ENCODE results near the gene KCNJ1.

Gene KCNJ1

DNA sequence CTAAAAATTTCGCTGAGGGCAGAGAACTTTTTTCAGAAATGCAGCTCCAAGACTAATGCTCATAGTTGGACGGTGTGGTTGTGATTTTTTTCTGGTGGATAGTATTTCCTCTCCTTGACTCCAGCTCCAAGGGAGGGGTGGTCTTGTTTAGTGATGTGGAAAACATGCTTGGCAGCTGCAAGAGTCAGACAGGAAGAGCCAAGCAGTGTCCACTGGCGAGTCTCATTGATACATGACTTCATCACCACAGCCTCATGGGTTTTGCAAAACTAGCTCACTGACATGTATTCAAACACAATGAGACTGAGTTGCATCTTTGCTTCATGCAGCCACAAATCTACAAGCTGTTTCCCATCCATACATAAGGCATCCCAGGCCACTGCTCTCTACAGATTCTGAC, 7.3 kb upstream of the KCNJ1 start:
- Histone ChIP-seq H3K23ac (ENCODE audit: low read length) (no peak overlapping the region), H3K9ac (ENCODE audit: low read length) (no peak overlapping the region), H2AK5ac (ENCODE audit: low read length) (no peak overlapping the region), H3K4me3 (ENCODE audit: low read length) (no peak overlapping the region), H3K36me3 (ENCODE audit: control insufficient read depth, insufficient read depth, low read length) (no peaks in the 10 kb centered on the region), H2BK15ac (replicated peaks; ENCODE audit: low read depth) (no peak overlapping the region), H3K27me3 (ENCODE audit: insufficient read depth, low read length, poor library complexity) (no peaks in the 10 kb centered on the region), H4K5ac (ENCODE audit: low read length) (no peak overlapping the region), H2BK5ac (ENCODE audit: low read length) (no peak overlapping the region), H3K18ac (ENCODE audit: low read length) (no peak overlapping the region), H3K79me1 (ENCODE audit: low read length) (no peaks in the 10 kb centered on the region), H3K4me1 (ENCODE audit: control insufficient read depth, low read depth, low read length) (peaks cover 6% of the 10 kb centered on the region), H3K79me2 (ENCODE audit: control insufficient read depth, insufficient read depth, low read length) (no peaks in the 10 kb centered on the region), H2BK120ac (ENCODE audit: low read depth, low read length) (no peak overlapping the region), H3K4ac (ENCODE audit: low read depth, low read length) (no peak overlapping the region), H3K27ac (ENCODE audit: low read depth, low read length) (no peak overlapping the region), H3K4me2 (ENCODE audit: low read length) (no peak overlapping the region), H4K8ac (ENCODE audit: low read depth, low read length) (no peak overlapping the region), H3K56ac (ENCODE audit: low read length) (no peak overlapping the region)
- no peak for DNase-seq
- WGBS (ENCODE audit: extremely low coverage, insufficient coverage, low lambda C conversion rate), result no CpG with 5 or more reads among the region's 3 CpGs

GRCh38 chr11:128872594-128872993, 5.5 kb upstream of the KCNJ1 start:
- H2BK120ac ChIP-seq (ENCODE audit: low read depth, low read length), result no peak overlapping the region
- H3K79me2 ChIP-seq (ENCODE audit: control insufficient read depth, insufficient read depth, low read length), result no peaks in the 10 kb centered on the region
- no peak overlapping the region for H3K27ac ChIP-seq (ENCODE audit: low read depth, low read length)
- H3K56ac ChIP-seq (ENCODE audit: low read length), result peak overlapping the region; percentile 30
- H3K9ac ChIP-seq (ENCODE audit: low read length), result no peak overlapping the region
- H2AK5ac ChIP-seq (ENCODE audit: low read length), result no peak overlapping the region
- no peak overlapping the region for H4K8ac ChIP-seq (ENCODE audit: low read depth, low read length)
- no peak overlapping the region for H3K18ac ChIP-seq (ENCODE audit: low read length)
- no peak overlapping the region for H3K4ac ChIP-seq (ENCODE audit: low read depth, low read length)
- no peak overlapping the region for H2BK15ac ChIP-seq (replicated peaks; ENCODE audit: low read depth)
- no peak overlapping the region for H4K5ac ChIP-seq (ENCODE audit: low read length)
- no peak overlapping the region for H3K4me3 ChIP-seq (ENCODE audit: low read length)
- no peaks in the 10 kb centered on the region for H3K36me3 ChIP-seq (ENCODE audit: control insufficient read depth, insufficient read depth, low read length)
- WGBS (ENCODE audit: extremely low coverage, insufficient coverage, low lambda C conversion rate), result no CpG with 5 or more reads among the region's 3 CpGs
- no peaks in the 10 kb centered on the region for H3K27me3 ChIP-seq (ENCODE audit: insufficient read depth, low read length, poor library complexity)
- H3K4me1 ChIP-seq (ENCODE audit: control insufficient read depth, low read depth, low read length), result peaks cover 6% of the 10 kb centered on the region
- H3K79me1 ChIP-seq (ENCODE audit: low read length), result no peaks in the 10 kb centered on the region
- no peak for DNase-seq
- H3K4me2 ChIP-seq (ENCODE audit: low read length), result no peak overlapping the region
- no peak overlapping the region for H3K23ac ChIP-seq (ENCODE audit: low read length)
- no peak overlapping the region for H2BK5ac ChIP-seq (ENCODE audit: low read length)

DNA sequence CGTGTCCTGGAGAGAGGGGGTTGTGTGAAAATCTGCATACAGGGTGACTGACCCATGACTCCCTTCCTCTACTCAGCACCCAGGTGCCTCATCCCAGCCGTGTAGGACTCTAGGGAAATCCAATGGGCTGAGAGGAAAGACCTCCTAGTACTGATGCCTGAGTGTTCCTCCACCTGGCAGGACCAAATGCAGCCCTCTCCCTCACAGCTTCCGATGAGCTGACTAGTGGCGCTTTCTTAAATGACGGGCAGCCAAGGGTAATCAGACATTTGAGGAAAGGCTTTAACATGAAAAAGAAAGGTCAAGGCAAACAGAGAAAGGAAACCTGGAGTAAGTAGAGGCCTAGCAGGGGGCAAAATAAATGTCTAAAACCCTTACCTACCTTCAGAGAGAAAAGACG, 5.0 kb upstream of the KCNJ1 start:
- no peak overlapping the region for H3K56ac ChIP-seq (ENCODE audit: low read length)
- no CpG with 5 or more reads among the region's 6 CpGs for WGBS (ENCODE audit: extremely low coverage, insufficient coverage, low lambda C conversion rate)
- no peak overlapping the region for H3K23ac ChIP-seq (ENCODE audit: low read length)
- DNase-seq, result no peak
- H3K18ac ChIP-seq (ENCODE audit: low read length), result no peak overlapping the region
- no peak overlapping the region for H2BK5ac ChIP-seq (ENCODE audit: low read length)
- no peak overlapping the region for H4K5ac ChIP-seq (ENCODE audit: low read length)
- H3K79me2 ChIP-seq (ENCODE audit: control insufficient read depth, insufficient read depth, low read length), result no peaks in the 10 kb centered on the region
- H3K4ac ChIP-seq (ENCODE audit: low read depth, low read length), result no peak overlapping the region
- H4K8ac ChIP-seq (ENCODE audit: low read depth, low read length), result no peak overlapping the region
- peaks cover 6% of the 10 kb centered on the region for H3K4me1 ChIP-seq (ENCODE audit: control insufficient read depth, low read depth, low read length)
- H3K27ac ChIP-seq (ENCODE audit: low read depth, low read length), result no peak overlapping the region
- H3K4me3 ChIP-seq (ENCODE audit: low read length), result no peak overlapping the region
- no peak overlapping the region for H3K4me2 ChIP-seq (ENCODE audit: low read length)
- no peak overlapping the region for H3K9ac ChIP-seq (ENCODE audit: low read length)
- H2AK5ac ChIP-seq (ENCODE audit: low read length), result no peak overlapping the region
- H3K36me3 ChIP-seq (ENCODE audit: control insufficient read depth, insufficient read depth, low read length), result no peaks in the 10 kb centered on the region
- H2BK15ac ChIP-seq (replicated peaks; ENCODE audit: low read depth), result no peak overlapping the region
- H3K79me1 ChIP-seq (ENCODE audit: low read length), result no peaks in the 10 kb centered on the region
- H3K27me3 ChIP-seq (ENCODE audit: insufficient read depth, low read length, poor library complexity), result no peaks in the 10 kb centered on the region
- H2BK120ac ChIP-seq (ENCODE audit: low read depth, low read length), result no peak overlapping the region

DNA sequence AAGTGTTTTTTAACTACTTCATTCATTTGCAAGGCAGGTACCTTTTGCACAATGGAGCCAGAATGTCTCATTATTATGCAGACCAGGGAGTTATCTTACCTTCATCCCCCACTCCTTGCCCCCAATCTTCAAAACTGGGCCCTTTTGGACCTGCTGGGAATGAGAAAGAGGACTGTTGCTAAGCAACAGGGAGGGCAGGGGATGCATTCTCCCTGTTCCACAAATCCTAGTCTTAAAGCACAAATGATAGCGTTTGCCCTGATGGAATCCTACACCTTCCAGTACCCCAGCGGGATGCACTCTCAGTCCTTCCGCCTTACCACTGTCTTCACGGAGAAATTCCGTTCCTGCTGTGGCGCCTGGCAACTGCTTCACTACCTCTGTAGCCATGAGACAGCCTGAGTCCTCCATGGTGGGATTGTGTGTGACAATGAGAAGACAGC, 4.1 kb upstream of the KCNJ1 start:
- no peaks in the 10 kb centered on the region for H3K79me2 ChIP-seq (ENCODE audit: control insufficient read depth, insufficient read depth, low read length)
- H3K4me2 ChIP-seq (ENCODE audit: low read length), result no peak overlapping the region
- H3K36me3 ChIP-seq (ENCODE audit: control insufficient read depth, insufficient read depth, low read length), result no peaks in the 10 kb centered on the region
- H2BK15ac ChIP-seq (replicated peaks; ENCODE audit: low read depth), result no peak overlapping the region
- H3K4me1 ChIP-seq (ENCODE audit: control insufficient read depth, low read depth, low read length), result peaks cover 6% of the 10 kb centered on the region
- no peak overlapping the region for H3K4ac ChIP-seq (ENCODE audit: low read depth, low read length)
- H3K18ac ChIP-seq (ENCODE audit: low read length), result no peak overlapping the region
- H3K23ac ChIP-seq (ENCODE audit: low read length), result no peak overlapping the region
- peak; percentile 89 for DNase-seq
- no peak overlapping the region for H4K8ac ChIP-seq (ENCODE audit: low read depth, low read length)
- no peak overlapping the region for H2BK120ac ChIP-seq (ENCODE audit: low read depth, low read length)
- H3K27ac ChIP-seq (ENCODE audit: low read depth, low read length), result no peak overlapping the region
- H2AK5ac ChIP-seq (ENCODE audit: low read length), result no peak overlapping the region
- no peak overlapping the region for H3K56ac ChIP-seq (ENCODE audit: low read length)
- H3K9ac ChIP-seq (ENCODE audit: low read length), result no peak overlapping the region
- WGBS (ENCODE audit: extremely low coverage, insufficient coverage, low lambda C conversion rate), result no CpG with 5 or more reads among the region's 6 CpGs
- H3K79me1 ChIP-seq (ENCODE audit: low read length), result no peaks in the 10 kb centered on the region
- H3K27me3 ChIP-seq (ENCODE audit: insufficient read depth, low read length, poor library complexity), result no peaks in the 10 kb centered on the region
- no peak overlapping the region for H2BK5ac ChIP-seq (ENCODE audit: low read length)
- H4K5ac ChIP-seq (ENCODE audit: low read length), result no peak overlapping the region
- no peak overlapping the region for H3K4me3 ChIP-seq (ENCODE audit: low read length)

DNA sequence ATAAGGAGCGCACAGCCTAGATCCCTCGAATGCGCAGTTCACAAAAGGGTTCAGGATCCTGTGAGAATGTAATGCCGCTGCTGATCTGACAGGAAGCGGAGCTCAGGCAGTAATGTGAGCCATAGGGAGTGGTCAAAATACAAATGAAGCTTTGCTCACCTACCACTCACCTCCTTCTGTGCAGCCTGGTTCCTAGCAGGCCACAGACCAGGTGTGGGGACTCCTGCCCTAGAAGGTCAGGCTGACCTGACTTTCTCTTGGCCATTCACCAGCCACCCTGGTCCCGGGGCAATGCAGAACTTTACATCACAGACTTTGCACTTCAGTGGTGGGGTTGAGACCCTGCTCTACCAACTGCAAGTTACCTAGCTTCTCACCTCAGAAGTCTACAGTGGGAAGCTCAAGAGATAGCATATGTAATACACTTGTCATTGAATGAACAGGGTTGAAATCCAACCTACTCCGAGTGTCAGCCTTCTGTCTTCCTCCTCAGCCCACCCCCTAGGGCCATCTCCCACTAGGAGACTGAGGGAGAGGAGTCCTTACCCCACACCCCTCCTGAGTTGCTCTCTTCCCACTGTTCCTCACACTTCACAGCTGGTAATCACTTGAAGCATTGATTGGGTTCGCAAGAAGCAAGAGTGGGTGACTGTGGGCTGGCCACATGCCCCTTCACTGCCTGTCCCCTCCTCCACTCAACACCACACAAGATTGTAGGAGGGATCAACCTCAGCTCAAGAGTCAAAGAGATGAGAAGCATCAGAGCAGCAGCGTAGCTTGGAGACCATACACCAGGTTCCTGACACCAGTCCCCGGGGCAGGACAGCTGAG, 2.0 kb upstream of the KCNJ1 start:
- H3K27me3 ChIP-seq (ENCODE audit: insufficient read depth, low read length, poor library complexity), result no peaks in the 10 kb centered on the region
- no peak overlapping the region for H3K4ac ChIP-seq (ENCODE audit: low read depth, low read length)
- no peak overlapping the region for H3K9ac ChIP-seq (ENCODE audit: low read length)
- no peak overlapping the region for H3K18ac ChIP-seq (ENCODE audit: low read length)
- H3K79me2 ChIP-seq (ENCODE audit: control insufficient read depth, insufficient read depth, low read length), result no peaks in the 10 kb centered on the region
- H3K27ac ChIP-seq (ENCODE audit: low read depth, low read length), result no peak overlapping the region
- H3K4me3 ChIP-seq (ENCODE audit: low read length), result no peak overlapping the region
- DNase-seq, result no peak
- no peak overlapping the region for H3K4me2 ChIP-seq (ENCODE audit: low read length)
- no peaks in the 10 kb centered on the region for H3K79me1 ChIP-seq (ENCODE audit: low read length)
- H4K5ac ChIP-seq (ENCODE audit: low read length), result no peak overlapping the region
- H2BK120ac ChIP-seq (ENCODE audit: low read depth, low read length), result no peak overlapping the region
- no peak overlapping the region for H2AK5ac ChIP-seq (ENCODE audit: low read length)
- H2BK5ac ChIP-seq (ENCODE audit: low read length), result no peak overlapping the region
- H4K8ac ChIP-seq (ENCODE audit: low read depth, low read length), result no peak overlapping the region
- H3K36me3 ChIP-seq (ENCODE audit: control insufficient read depth, insufficient read depth, low read length), result no peaks in the 10 kb centered on the region
- H2BK15ac ChIP-seq (replicated peaks; ENCODE audit: low read depth), result no peak overlapping the region
- peaks cover 6% of the 10 kb centered on the region for H3K4me1 ChIP-seq (ENCODE audit: control insufficient read depth, low read depth, low read length)
- no peak overlapping the region for H3K56ac ChIP-seq (ENCODE audit: low read length)
- no peak overlapping the region for H3K23ac ChIP-seq (ENCODE audit: low read length)
- WGBS (ENCODE audit: extremely low coverage, insufficient coverage, low lambda C conversion rate), result no CpG with 5 or more reads among the region's 10 CpGs

DNA sequence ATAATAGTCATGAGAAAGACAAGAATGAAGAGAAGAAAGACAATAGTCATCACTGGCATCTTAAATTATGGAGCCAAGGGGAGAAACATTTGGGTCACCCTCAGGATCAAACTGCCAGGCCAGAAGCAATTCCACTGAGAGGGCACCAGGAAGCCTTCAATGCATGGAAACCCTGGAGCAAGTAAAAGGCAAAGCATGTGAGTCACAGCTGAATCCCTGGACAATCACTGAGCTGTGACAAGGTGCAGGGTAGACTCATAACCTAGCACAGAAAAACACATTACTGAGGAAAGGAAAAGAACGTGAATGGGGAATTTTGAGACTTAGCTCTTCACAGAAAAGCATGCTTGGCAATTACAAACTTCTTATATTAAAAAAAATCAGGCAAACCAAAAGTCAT, 1.6 kb downstream of the KCNJ1 start:
- Histone ChIP-seq H3K56ac (ENCODE audit: low read length) (no peak overlapping the region), H2BK5ac (ENCODE audit: low read length) (no peak overlapping the region), H4K8ac (ENCODE audit: low read depth, low read length) (no peak overlapping the region), H3K36me3 (ENCODE audit: control insufficient read depth, insufficient read depth, low read length) (no peaks in the 10 kb centered on the region), H3K27ac (ENCODE audit: low read depth, low read length) (no peak overlapping the region), H3K4me1 (ENCODE audit: control insufficient read depth, low read depth, low read length) (no peaks in the 10 kb centered on the region), H3K4me3 (ENCODE audit: low read length) (no peak overlapping the region), H2AK5ac (ENCODE audit: low read length) (no peak overlapping the region), H3K79me2 (ENCODE audit: control insufficient read depth, insufficient read depth, low read length) (no peaks in the 10 kb centered on the region), H3K18ac (ENCODE audit: low read length) (no peak overlapping the region), H2BK120ac (ENCODE audit: low read depth, low read length) (no peak overlapping the region), H3K9ac (ENCODE audit: low read length) (no peak overlapping the region), H3K4ac (ENCODE audit: low read depth, low read length) (no peak overlapping the region), H3K79me1 (ENCODE audit: low read length) (no peaks in the 10 kb centered on the region), H3K27me3 (ENCODE audit: insufficient read depth, low read length, poor library complexity) (no peaks in the 10 kb centered on the region), H4K5ac (ENCODE audit: low read length) (no peak overlapping the region), H3K4me2 (ENCODE audit: low read length) (no peak overlapping the region), H2BK15ac (replicated peaks; ENCODE audit: low read depth) (no peak overlapping the region), H3K23ac (ENCODE audit: low read length) (no peak overlapping the region)
- no peak for DNase-seq
- WGBS (ENCODE audit: extremely low coverage, insufficient coverage, low lambda C conversion rate), result no CpG with 5 or more reads among the region's 1 CpG

Data from mesendoderm (in vitro differentiated cells).